ENCODE data around the gene XXYLT1. TPM values are rescaled to one million over a fixed set of nuclear protein-coding genes. Genes with fewer than 3 reads are reported as not detected.

Gene XXYLT1
- total and polyA plus RNA-seq, 2 donors = 12.4 to 18.5 TPM

GRCh38 chr3:195155570-195156241 is 115.3 kb downstream of the XXYLT1 start:
- no peaks in the 10 kb centered on the region for H3K4me1 ChIP-seq (ENCODE audit: insufficient read depth)
- no peak for DNase-seq (ENCODE audit: extremely low spot score)
- H3K27ac ChIP-seq (ENCODE audit: low read depth) = peak overlapping the region; percentile 92
- 55% methylated on average over 17 of the region's 17 CpGs for WGBS
- no peaks in the 10 kb centered on the region for H3K36me3 ChIP-seq (ENCODE audit: insufficient read depth)
- H3K4me3 ChIP-seq (ENCODE audit: low read depth, low read length) = no peak overlapping the region

GRCh38 chr3:195154793-195155535 is 116.0 kb downstream of the XXYLT1 start:
- no peak overlapping the region for H3K4me3 ChIP-seq (ENCODE audit: low read depth, low read length)
- peak overlapping the region; percentile 92 for H3K27ac ChIP-seq (ENCODE audit: low read depth)
- no peak for DNase-seq (ENCODE audit: extremely low spot score)
- no peaks in the 10 kb centered on the region for H3K36me3 ChIP-seq (ENCODE audit: insufficient read depth)
- WGBS = 20% methylated on average over 16 of the region's 16 CpGs
- H3K4me1 ChIP-seq (ENCODE audit: insufficient read depth) = no peaks in the 10 kb centered on the region

GRCh38 chr3:195154111-195154791 is 116.7 kb downstream of the XXYLT1 start:
- DNase-seq (ENCODE audit: extremely low spot score) = no peak
- Histone ChIP-seq H3K4me1 (ENCODE audit: insufficient read depth) (no peaks in the 10 kb centered on the region), H3K27ac (ENCODE audit: low read depth) (peak overlapping the region; percentile 92), H3K36me3 (ENCODE audit: insufficient read depth) (no peaks in the 10 kb centered on the region), H3K4me3 (ENCODE audit: low read depth, low read length) (no peak overlapping the region)
- WGBS = 35% methylated on average over 16 of the region's 16 CpGs

GRCh38 chr3:195153653-195154052 is 117.3 kb downstream of the XXYLT1 start:
- Histone ChIP-seq H3K27ac (ENCODE audit: low read depth) (peak overlapping the region; percentile 92), H3K4me1 (ENCODE audit: insufficient read depth) (no peaks in the 10 kb centered on the region), H3K36me3 (ENCODE audit: insufficient read depth) (no peaks in the 10 kb centered on the region), H3K4me3 (ENCODE audit: low read depth, low read length) (no peak overlapping the region)
- WGBS = 40% methylated on average over 8 of the region's 8 CpGs
- no peak for DNase-seq (ENCODE audit: extremely low spot score)

- peak overlapping the region; percentile 61 for H3K27ac ChIP-seq (ENCODE audit: low read depth)
- 26% methylated on average over 7 of the region's 7 CpGs for WGBS
Observed at GRCh38 chr3:195153130-195153529, 117.8 kb downstream of the XXYLT1 start.

GRCh38 chr3:195151866-195152541 is 119.0 kb downstream of the XXYLT1 start:
- DNase-seq (ENCODE audit: extremely low spot score) = no peak
- no peaks in the 10 kb centered on the region for H3K36me3 ChIP-seq (ENCODE audit: insufficient read depth)
- H3K4me1 ChIP-seq (ENCODE audit: insufficient read depth) = no peaks in the 10 kb centered on the region
- no peak overlapping the region for H3K4me3 ChIP-seq (ENCODE audit: low read depth, low read length)
- 70% methylated on average over 11 of the region's 11 CpGs for WGBS
- H3K27ac ChIP-seq (ENCODE audit: low read depth) = peak overlapping the region; percentile 89

More at GRCh38 chr3:195153130-195153529, 117.8 kb downstream of the XXYLT1 start:
- DNase-seq (ENCODE audit: extremely low spot score) = no peak
- no peaks in the 10 kb centered on the region for H3K4me1 ChIP-seq (ENCODE audit: insufficient read depth)
- H3K36me3 ChIP-seq (ENCODE audit: insufficient read depth) = no peaks in the 10 kb centered on the region
- no peak overlapping the region for H3K4me3 ChIP-seq (ENCODE audit: low read depth, low read length)

GRCh38 chr3:195151402-195151801 is 119.6 kb downstream of the XXYLT1 start:
- DNase-seq (ENCODE audit: extremely low spot score) = no peak
- Histone ChIP-seq H3K4me3 (ENCODE audit: low read depth, low read length) (no peak overlapping the region), H3K27ac (ENCODE audit: low read depth) (peak overlapping the region; percentile 27), H3K36me3 (ENCODE audit: insufficient read depth) (no peaks in the 10 kb centered on the region), H3K4me1 (ENCODE audit: insufficient read depth) (no peaks in the 10 kb centered on the region)
- 71% methylated on average over 3 of the region's 3 CpGs for whole genome bisulfite sequencing

- no peak for DNase-seq (ENCODE audit: extremely low spot score)
- Histone ChIP-seq H3K4me3 (ENCODE audit: low read depth, low read length) (no peak overlapping the region), H3K36me3 (ENCODE audit: insufficient read depth) (no peaks in the 10 kb centered on the region), H3K4me1 (ENCODE audit: insufficient read depth) (no peaks in the 10 kb centered on the region), H3K27ac (ENCODE audit: low read depth) (peak overlapping the region; percentile 86)
- WGBS = 23% methylated on average over 20 of the region's 20 CpGs
Observed at GRCh38 chr3:195150181-195151118, 120.5 kb downstream of the XXYLT1 start.

GRCh38 chr3:195149292-195150030 is 121.5 kb downstream of the XXYLT1 start:
- 47% methylated on average over 15 of the region's 15 CpGs for WGBS
- no peak overlapping the region for H3K4me3 ChIP-seq (ENCODE audit: low read depth, low read length)
- H3K4me1 ChIP-seq (ENCODE audit: insufficient read depth) = no peaks in the 10 kb centered on the region

GRCh38 chr3:195148549-195148948 is 122.4 kb downstream of the XXYLT1 start:
- no peaks in the 10 kb centered on the region for H3K36me3 ChIP-seq (ENCODE audit: insufficient read depth)
- peak overlapping the region; percentile 53 for H3K27ac ChIP-seq (ENCODE audit: low read depth)
- H3K4me1 ChIP-seq (ENCODE audit: insufficient read depth) = no peaks in the 10 kb centered on the region
- 44% methylated on average over 10 of the region's 10 CpGs for WGBS
- no peak overlapping the region for H3K4me3 ChIP-seq (ENCODE audit: low read depth, low read length)
- DNase-seq (ENCODE audit: extremely low spot score) = no peak

More at GRCh38 chr3:195149292-195150030, 121.5 kb downstream of the XXYLT1 start:
- Histone ChIP-seq H3K27ac (ENCODE audit: low read depth) (peak overlapping the region; percentile 86), H3K36me3 (ENCODE audit: insufficient read depth) (no peaks in the 10 kb centered on the region)
- no peak for DNase-seq (ENCODE audit: extremely low spot score)

GRCh38 chr3:195147649-195148080 is 123.3 kb downstream of the XXYLT1 start:
- DNase-seq (ENCODE audit: extremely low spot score) = no peak
- peak overlapping the region; percentile 19 for H3K4me3 ChIP-seq (ENCODE audit: low read depth, low read length)
- H3K27ac ChIP-seq (ENCODE audit: low read depth) = peak overlapping the region; percentile 82
- H3K36me3 ChIP-seq (ENCODE audit: insufficient read depth) = no peaks in the 10 kb centered on the region
- 59% methylated on average over 17 of the region's 17 CpGs for WGBS
- H3K4me1 ChIP-seq (ENCODE audit: insufficient read depth) = no peaks in the 10 kb centered on the region

- H3K4me3 ChIP-seq (ENCODE audit: low read depth, low read length) = no peak overlapping the region
- H3K36me3 ChIP-seq (ENCODE audit: insufficient read depth) = no peaks in the 10 kb centered on the region
- peak overlapping the region; percentile 26 for H3K27ac ChIP-seq (ENCODE audit: low read depth)
- no peak for DNase-seq (ENCODE audit: extremely low spot score)
- WGBS = 54% methylated on average over 8 of the region's 8 CpGs
- H3K4me1 ChIP-seq (ENCODE audit: insufficient read depth) = no peaks in the 10 kb centered on the region
Observed at GRCh38 chr3:195146131-195146530, 124.8 kb downstream of the XXYLT1 start.

Data from urinary bladder (tissue), 4 donors.